ENCODE results near the gene SFN.
"Not testable (repeated sequence)": the region's sequence is repeated elsewhere in the genome, so short reads cannot be mapped to it uniquely, and the experiment has no call there.

SFN gene

GRCh38 chr1:26839779-26840178 is 23.2 kb upstream of the SFN start:
- DNase-seq = no peak

GRCh38 chr1:26844424-26845196 is 18.3 kb upstream of the SFN start:
- DNase-seq = no peak

DNA sequence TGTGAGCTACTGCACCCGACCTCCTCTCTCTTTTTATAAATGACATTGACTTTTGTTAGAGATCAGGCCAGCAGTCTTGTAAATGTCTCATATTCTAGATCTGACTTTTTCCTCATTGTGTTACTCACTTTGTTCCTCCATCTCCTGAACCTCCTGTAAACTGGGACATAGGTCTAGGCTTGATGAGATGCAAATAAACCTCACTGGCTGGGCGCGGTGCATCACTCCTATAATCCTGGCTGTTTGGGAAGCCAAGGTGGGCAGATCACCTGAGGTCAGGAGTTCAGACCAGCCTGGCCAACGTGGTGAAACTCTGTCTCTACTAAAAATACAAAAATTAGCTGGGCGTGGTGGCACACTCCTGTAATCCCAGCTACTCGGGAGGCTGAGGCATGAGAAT is 15.1 kb upstream of the SFN start:
- not testable (repeated sequence) for DNase-seq

DNA sequence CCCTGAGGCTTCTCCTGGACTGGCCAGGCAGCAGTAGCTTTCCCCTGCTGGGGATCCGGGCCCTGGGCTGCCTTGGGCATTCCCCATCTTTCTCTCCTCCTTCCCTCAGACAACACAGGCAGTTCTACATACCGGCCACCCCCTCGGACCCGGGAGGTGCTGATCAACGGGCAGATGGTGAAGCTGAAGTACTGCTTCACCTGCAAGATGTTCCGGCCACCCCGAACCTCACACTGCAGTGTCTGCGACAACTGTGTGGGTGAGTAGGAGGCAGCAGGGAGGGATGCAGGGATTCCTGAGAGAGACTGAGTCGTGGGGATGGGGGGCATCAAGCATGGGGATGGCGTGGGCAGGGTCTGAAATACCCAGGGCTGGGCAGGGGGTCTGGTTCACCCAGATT is 14.4 kb upstream of the SFN start:
- no peak for DNase-seq

DNA sequence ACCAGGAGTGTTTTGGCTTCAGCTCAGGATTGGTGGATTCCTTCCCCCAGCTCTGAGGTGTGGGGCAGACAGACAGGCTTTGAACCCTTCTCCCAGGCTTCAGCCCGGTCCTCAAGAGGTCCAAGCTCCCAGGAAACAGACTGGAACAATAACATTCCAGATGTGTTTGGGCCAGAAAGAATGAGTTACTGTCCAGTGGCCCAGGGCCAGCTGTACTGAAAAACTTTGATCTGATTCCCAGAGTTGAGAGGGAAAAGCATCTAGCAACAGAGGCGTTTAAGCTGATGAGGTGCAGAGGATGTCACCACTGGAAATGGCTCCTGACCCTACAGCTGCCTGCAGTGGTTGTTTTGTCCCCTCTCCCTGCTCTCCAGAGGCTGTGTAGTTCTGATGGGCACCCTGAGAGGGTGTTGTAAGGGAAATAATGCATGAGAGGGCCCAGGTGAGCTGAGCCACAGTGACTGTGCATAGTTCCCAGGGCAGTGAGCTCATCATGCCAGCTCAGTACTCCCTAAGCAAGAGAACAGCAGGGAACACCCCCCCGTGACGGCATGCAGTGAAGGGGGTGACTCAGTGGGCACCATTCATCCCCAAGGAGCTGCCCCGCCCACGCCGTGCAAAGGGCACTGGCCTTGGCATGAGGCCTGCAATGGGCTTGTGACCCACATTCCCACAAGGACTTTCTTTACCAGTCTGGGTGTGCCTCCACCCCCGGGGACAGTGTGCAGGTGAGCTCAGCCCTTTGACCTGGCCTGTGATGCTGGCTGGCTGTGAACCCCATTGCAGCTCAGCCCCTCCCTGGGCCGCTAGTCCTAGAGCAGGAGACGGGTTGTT is 13.8 kb upstream of the SFN start:
- peak; percentile 38 for DNase-seq

DNA sequence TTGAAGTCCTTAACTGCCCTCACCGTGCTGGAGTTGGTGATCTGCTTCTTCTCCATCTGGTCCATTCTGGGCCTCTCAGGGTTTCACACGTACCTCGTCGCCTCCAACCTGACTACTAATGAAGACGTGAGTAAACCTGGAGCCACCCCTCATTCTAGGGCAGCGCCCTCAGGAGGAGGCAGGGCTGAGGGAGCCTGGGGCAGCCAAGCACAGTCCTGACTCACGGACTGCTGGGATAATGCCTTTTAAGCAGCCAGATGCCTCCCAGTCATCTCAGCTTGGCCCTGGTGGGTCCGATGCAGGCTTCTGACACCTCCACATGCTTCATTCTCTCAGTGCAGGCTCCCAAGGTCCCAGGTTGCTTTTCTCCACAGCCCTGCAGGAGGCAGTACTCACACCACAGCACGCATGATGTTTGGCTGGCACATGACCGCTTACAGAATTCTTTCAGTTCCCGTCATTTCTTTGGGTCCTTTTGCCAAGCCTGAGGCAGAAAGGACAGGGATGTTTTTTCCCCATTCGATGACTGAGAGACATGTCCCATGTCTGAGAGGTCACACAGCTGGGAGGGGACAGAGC is 11.8 kb upstream of the SFN start:
- DNase-seq = no peak

DNA sequence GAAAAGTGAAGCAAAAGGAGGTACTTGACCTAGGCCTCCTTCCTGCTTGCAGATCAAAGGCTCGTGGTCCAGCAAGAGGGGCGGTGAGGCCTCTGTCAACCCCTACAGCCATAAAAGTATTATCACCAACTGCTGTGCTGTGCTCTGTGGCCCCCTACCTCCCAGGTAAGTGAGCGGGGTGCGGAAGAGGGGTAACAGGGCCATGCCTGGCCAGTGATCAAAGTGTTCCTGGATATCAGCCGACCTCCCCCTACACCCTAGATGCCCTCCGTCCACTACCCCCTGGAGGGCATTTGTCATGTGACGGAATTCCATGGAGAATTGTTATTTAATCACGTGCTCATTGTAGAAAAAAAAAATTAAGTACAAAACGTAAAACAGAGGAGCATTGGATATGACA is 10.2 kb upstream of the SFN start:
- DNase-seq = no peak

DNA sequence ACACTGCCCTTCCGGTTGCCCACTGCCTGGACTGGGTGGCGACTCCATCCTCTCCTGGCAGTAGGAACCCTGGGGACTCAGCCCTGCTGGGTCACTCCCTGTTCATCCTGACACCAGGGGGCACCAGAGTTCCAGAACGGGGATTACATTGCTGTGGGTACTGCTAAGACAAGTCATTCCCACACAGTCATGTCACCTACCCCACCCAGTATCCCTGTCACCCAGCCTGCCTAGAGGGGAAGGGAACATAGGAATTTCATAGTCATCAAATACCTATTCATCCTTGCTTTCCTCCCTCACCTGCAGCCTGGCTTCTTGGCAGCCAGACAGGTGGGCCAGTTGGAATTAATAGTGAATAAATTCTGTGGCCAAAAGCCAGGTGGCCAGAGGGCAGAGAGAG is 9.8 kb upstream of the SFN start:
- peak; percentile 77 for DNase-seq

GRCh38 chr1:26853600-26853999 is 9.3 kb upstream of the SFN start:
- DNase-seq = no peak

DNA sequence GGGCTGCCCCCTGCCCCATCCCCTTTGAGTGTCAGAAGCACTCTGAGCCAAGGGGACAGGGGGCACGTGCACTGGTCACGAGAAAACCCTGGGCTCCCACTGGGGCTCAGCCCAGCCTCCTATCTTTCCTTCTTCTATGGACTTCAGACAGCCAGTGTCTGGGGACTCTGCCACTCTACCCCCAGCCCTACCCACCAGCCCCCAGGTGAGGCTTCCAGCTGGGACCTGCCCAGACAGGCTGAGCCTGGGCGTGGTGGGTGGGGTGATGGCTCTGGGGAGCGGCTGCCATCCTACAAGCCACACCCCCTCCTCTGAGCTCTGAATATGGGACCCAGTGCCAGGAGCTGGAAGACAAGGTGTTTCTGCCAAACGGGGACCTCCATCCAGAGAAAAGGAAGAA is 8.0 kb upstream of the SFN start:
- DNase-seq = no peak

GRCh38 chr1:26855636-26856035 is 7.3 kb upstream of the SFN start:
- no peak for DNase-seq

GRCh38 chr1:26856181-26856580 is 6.8 kb upstream of the SFN start:
- DNase-seq = no peak

DNA sequence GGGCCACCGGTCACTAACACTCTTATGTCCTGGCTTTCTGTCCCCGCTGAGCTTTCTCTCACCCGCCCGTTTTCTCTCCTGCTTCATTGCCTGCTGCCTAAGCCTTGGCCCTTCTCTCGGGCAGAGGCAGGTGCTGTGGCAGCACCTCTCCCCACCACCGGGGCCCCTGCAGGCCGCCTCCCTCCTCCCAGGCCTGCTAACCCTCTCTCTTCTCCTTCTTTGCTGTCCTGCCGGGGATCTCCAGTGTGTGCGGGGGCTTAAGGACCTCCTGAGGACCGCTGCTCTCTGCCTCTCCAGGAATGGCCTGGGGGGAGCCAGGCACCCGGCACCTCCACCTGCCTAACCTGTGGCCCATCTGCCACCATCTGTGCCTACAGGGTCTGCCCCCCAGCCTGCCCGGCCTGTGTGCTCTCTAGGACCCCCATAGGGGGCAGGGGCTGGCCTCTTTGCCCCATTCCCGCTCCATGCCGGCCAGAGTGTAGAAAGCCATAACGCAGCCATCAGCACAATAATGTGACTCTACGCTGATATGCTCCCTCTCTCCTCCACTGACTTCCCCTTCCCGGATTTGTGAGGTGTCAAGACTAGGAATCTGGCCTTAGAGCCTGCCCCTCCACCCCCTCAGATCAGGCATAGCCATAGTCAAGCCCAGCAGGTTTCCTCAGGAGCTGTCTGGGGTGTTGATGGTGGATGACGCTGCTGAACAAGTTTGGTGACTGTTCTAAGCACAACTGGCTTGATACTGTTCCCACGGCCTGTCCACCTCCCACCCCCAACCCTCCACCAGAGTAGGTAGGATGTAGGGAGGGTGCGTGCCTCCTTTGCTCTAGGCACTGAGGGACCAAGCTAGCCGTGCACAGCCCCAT is 6.1 kb upstream of the SFN start:
- DNase-seq = no peak

DNA sequence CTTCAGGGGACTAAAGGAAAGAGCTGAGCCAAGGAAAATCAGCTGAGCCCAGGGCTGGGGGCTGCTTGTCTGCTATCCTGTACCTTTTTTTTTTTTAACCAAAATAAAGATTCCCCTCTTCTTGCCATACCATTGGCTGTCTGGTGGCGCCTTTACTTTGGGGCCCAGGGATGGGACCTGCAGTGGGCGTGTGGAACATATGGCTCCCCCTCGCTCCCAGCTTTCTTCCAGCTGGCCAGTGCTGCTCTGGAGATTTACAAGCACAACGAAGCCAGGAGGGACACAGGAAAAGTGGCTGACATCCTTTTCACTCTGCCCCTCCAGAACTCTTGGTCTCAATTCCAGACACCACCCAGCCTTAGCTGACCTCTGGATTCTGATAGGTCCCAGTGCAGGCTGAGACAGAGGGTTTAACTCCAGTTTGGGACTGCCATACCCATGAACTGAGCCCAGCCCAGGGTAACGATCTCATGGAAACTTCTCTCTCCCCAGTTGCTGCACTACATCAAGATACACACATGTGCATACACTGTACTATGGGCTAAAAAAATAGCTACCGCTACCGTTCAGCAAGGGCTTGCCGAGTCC is 5.4 kb upstream of the SFN start:
- no peak for DNase-seq

GRCh38 chr1:26858160-26858559 is 4.8 kb upstream of the SFN start:
- DNase-seq = peak; percentile 6

- DNase-seq = no peak
These were observed 3.9 kb upstream of the SFN start for GRCh38 chr1:26858891-26859640.

GRCh38 chr1:26861286-26861701 is 1.7 kb upstream of the SFN start:
- peak; percentile 39 for DNase-seq

DNA sequence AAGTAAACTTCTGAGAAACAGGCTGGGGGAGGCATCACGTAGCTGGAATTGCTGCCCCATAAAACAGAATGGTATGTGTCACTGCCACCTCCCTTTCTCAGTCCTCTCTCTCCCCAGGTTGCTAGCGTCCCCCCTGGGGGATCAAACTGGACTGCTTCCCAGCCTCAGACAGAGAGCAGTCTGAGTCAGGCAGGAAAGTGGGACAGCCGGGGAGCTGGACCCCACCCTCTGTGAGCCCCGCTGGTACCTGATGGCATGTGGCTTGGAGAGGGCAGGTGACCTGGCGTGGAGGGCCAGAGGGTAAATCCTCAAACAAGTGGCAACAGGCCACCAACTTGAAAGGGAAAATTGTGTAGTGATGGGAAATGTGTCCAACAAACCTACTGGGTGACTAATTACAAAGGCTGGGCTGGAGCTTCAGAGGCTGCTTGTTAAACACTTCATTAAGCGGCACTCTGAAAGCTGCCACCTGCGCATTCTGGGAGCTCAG is 1.0 kb upstream of the SFN start:
- peak; percentile 40 for DNase-seq

DNA sequence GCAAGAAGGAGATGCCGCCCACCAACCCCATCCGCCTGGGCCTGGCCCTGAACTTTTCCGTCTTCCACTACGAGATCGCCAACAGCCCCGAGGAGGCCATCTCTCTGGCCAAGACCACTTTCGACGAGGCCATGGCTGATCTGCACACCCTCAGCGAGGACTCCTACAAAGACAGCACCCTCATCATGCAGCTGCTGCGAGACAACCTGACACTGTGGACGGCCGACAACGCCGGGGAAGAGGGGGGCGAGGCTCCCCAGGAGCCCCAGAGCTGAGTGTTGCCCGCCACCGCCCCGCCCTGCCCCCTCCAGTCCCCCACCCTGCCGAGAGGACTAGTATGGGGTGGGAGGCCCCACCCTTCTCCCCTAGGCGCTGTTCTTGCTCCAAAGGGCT is 732 bp downstream of the SFN start:
- DNase-seq = no peak

- DNase-seq = peak; percentile 98
These were observed 1.9 kb downstream of the SFN start for GRCh38 chr1:26864610-26865480.

GRCh38 chr1:26873097-26873496 is 10.1 kb downstream of the SFN start:
- not testable (repeated sequence) for DNase-seq
